Vagina (tissue), 2 donors: ENCODE results near the gene WDR81. TPM values are rescaled to one million over a fixed set of nuclear protein-coding genes. Genes with fewer than 3 reads are reported as not detected.

ENCODE experiments used
- DNase-seq, 2 donors: peaks; one replicate each; pipeline ENCODE4 v3.0.0-alpha.2; 2017; ENCODE audit errors: extremely low spot score in 2 of 2
- H3K27ac ChIP-seq: fragments of 200-600 bp; sonication (generic); one replicate; pipeline ENCODE4 v1.5.1; 2019
- H3K27me3 ChIP-seq: fragments of 200-600 bp; sonication (generic); one replicate; pipeline ENCODE4 v1.5.1; 2019
- H3K36me3 ChIP-seq, 2 donors: fragments of 200-600 bp; sonication (generic); one replicate each; pipeline ENCODE4 v1.5.1; 2017 to 2019
- H3K4me1 ChIP-seq: fragments of 200-600 bp; sonication (generic); one replicate; pipeline ENCODE4 v1.5.1; 2019
- H3K4me3 ChIP-seq, 2 donors: fragments of 200-600 bp; sonication (generic); 1 replicate in 1 of 2; 2 replicates in 1 of 2; pipeline ENCODE4 v1.5.1; 2016 to 2019
- H3K9me3 ChIP-seq: fragments of 200-600 bp; sonication (generic); one replicate; pipeline ENCODE4 v1.5.1; 2019
- CTCF ChIP-seq, 3 experiments: fragments of 450-650 bp in 2 of 3; fragments of 200-600 bp in 1 of 3; sonication (generic) in 1 of 3; IDR thresholded peaks; one replicate each; pipeline ENCODE4 v1.5.1; 2017 to 2019; ENCODE audit warnings: antibody characterized with exemption in 3 of 3, mild to moderate bottlenecking in 2 of 3, moderate library complexity in 2 of 3
- POLR2A ChIP-seq, 2 donors: fragments of 450-650 bp; IDR thresholded peaks; one replicate each; pipeline ENCODE4 v1.6.1; 2017; ENCODE audit warnings: antibody characterized with exemption in 2 of 2, mild to moderate bottlenecking in 2 of 2, moderate library complexity in 2 of 2
- POLR2AphosphoS5 ChIP-seq, 2 donors: sonication (generic); formaldehyde crosslinking; IDR thresholded peaks; one replicate each; pipeline ENCODE4 v1.9.0; 2017; ENCODE audit warnings: antibody characterized with exemption in 2 of 2, mild to moderate bottlenecking in 2 of 2, low read depth in 1 of 2; ENCODE audit not compliant: insufficient read depth in 1 of 2
- intact Hi-C: fragments of 100-400 bp; cut with DNase I; formaldehyde crosslinking; loops from one replicate; pipeline ENCODE4 v1.15.1; 2023
- total RNA-seq: library from RNA; depleted of rRNA; stranded (reverse); fragments of >200 nt; gene quantifications from one replicate; pipeline ENCODE4 v1.2.3, GENCODE V29; 2016

The WDR81 gene
- total RNA-seq, 1 donor from 2014 or later: 57.2 TPM

DNA sequence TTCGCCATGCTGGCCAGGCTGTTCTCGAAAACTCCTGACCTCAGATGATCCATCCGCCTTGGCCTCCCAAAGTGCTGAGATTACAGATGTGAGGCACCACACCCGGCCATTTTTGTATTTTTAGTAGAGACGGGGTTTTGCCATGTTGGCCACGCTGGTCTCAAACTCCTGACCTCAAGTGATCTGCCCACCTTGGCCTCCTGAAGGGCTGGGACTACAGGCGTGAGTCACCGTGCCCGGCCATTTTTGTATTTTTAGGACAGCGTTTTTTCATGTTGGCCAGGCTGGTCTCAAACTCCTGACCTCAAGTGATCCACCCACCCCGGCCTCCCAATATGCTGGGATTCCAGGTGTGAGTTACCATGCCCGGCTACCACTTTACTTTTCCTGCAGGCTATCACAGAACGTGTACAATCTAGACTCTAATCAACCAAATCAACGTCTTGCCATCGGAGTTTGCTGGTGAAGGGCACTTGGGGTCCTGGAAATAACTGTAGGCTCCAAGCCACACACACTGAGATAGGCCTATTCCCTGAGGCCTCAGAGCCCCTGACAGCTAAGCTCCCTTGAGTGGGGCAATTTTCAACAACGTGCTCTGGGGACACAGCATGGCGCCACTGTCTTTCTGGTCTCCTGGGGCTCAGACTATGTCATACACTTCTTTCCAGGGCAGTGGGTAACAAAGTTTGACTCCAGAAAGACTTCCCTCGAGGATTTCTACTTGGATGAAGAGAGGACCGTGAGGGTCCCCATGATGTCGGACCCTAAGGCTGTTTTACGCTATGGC lies 50.1 kb downstream of the WDR81 start:
- Histone ChIP-seq H3K36me3 (peaks cover 0 to 53% of the 10 kb centered on the region in 2 donors), H3K9me3 (no peaks in the 10 kb centered on the region), H3K4me1 (peaks cover 33% of the 10 kb centered on the region), H3K4me3 (no peak overlapping the region), H3K27ac (peak overlapping the region; percentile 61), H3K27me3 (no peaks in the 10 kb centered on the region)
- DNase-seq: no peak
- intact Hi-C loops: no loop called here
- TF ChIP-seq POLR2AphosphoS5 (IDR thresholded peaks at IDR 0.05; ENCODE audit: insufficient read depth in 1 of 2, low read depth in 1 of 2) (no peak), CTCF (IDR thresholded peaks at IDR 0.05) (no peak), POLR2A (IDR thresholded peaks at IDR 0.05) (no peak)

DNA sequence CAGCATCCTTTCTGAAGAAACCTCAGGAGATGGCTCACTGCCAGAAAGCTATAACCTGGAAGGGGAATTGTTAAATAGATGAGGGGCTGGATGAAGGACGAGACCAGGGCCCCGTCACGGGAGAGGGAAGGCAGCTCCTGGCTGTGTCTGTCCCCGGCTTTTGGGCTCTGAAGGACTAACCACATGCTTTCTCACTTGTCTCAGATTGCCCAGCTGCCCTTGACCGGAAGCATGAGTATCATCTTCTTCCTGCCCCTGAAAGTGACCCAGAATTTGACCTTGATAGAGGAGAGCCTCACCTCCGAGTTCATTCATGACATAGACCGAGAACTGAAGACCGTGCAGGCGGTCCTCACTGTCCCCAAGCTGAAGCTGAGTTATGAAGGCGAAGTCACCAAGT lies 51.8 kb downstream of the WDR81 start:
- Histone ChIP-seq H3K36me3 (peaks cover 0 to 47% of the 10 kb centered on the region in 2 donors), H3K4me1 (peaks cover 44% of the 10 kb centered on the region), H3K9me3 (no peaks in the 10 kb centered on the region), H3K4me3 (no peak overlapping the region), H3K27me3 (no peaks in the 10 kb centered on the region), H3K27ac (no peak overlapping the region)
- TF ChIP-seq POLR2A (IDR thresholded peaks at IDR 0.05) (no peak), CTCF (IDR thresholded peaks at IDR 0.05) (no peak), POLR2AphosphoS5 (IDR thresholded peaks at IDR 0.05; ENCODE audit: insufficient read depth in 1 of 2, low read depth in 1 of 2) (no peak)
- intact Hi-C loops: no loop called here
- DNase-seq: no peak

- Histone ChIP-seq H3K27ac (no peak overlapping the region), H3K4me3 (no peak overlapping the region), H3K9me3 (no peaks in the 10 kb centered on the region), H3K36me3 (peaks cover 0 to 41% of the 10 kb centered on the region in 2 donors), H3K4me1 (peaks cover 50% of the 10 kb centered on the region), H3K27me3 (no peaks in the 10 kb centered on the region)
- TF ChIP-seq CTCF (IDR thresholded peaks at IDR 0.05) (no peak), POLR2AphosphoS5 (IDR thresholded peaks at IDR 0.05; ENCODE audit: insufficient read depth in 1 of 2, low read depth in 1 of 2) (no peak), POLR2A (IDR thresholded peaks at IDR 0.05) (no peak)
- DNase-seq: no peak
- intact Hi-C loops: no loop called here
Observed at GRCh38 chr17:1776857-1777256, 52.4 kb downstream of the WDR81 start.

GRCh38 chr17:1779571-1780131 lies 55.1 kb downstream of the WDR81 start:
- H3K9me3 ChIP-seq: no peaks in the 10 kb centered on the region
- peaks cover 0 to 31% of the 10 kb centered on the region in 2 donors for H3K36me3 ChIP-seq
- TF ChIP-seq POLR2A (IDR thresholded peaks at IDR 0.05) (no peak), CTCF (IDR thresholded peaks at IDR 0.05) (no peak), POLR2AphosphoS5 (IDR thresholded peaks at IDR 0.05; ENCODE audit: insufficient read depth in 1 of 2, low read depth in 1 of 2) (peak in 1 of 2 donors; percentile 76)
- no peak for DNase-seq
- peak overlapping the region; percentile 7 to 10 for H3K4me3 ChIP-seq
- intact Hi-C loops: no loop called here
- no peaks in the 10 kb centered on the region for H3K27me3 ChIP-seq
- H3K27ac ChIP-seq: peak overlapping the region; percentile 97
- peaks cover 58% of the 10 kb centered on the region for H3K4me1 ChIP-seq

- no peaks in the 10 kb centered on the region for H3K9me3 ChIP-seq
- H3K27me3 ChIP-seq: no peaks in the 10 kb centered on the region
- peaks cover 0 to 6% of the 10 kb centered on the region in 2 donors for H3K36me3 ChIP-seq
- no peak for DNase-seq
- peak overlapping the region in 1 of 2 donors; percentile 5 for H3K4me3 ChIP-seq
- no peak for TF ChIP-seq POLR2AphosphoS5 (IDR thresholded peaks at IDR 0.05; ENCODE audit: insufficient read depth in 1 of 2, low read depth in 1 of 2)
- intact Hi-C loops: loop anchor here (2.0 kb wide), 1 partner anchor 65 kb away; no protein-coding TSS in a partner anchor
- H3K27ac ChIP-seq: peak overlapping the region; percentile 97
- peaks cover 73% of the 10 kb centered on the region for H3K4me1 ChIP-seq
Observed at GRCh38 chr17:1782171-1782567, 57.7 kb downstream of the WDR81 start.
